ENCODE measurements around the gene MGAT5.

MGAT5 gene

GRCh38 chr2:134379293-134379692 is 125.4 kb downstream of the MGAT5 start:
- no peaks in the 10 kb centered on the region for H4K20me1 ChIP-seq (ENCODE audit: insufficient read depth, low read length)
- H3K27ac ChIP-seq (ENCODE audit: low read depth, low read length, poor library complexity, severe bottlenecking) = no peak overlapping the region
- no peaks in the 10 kb centered on the region for H3K9me2 ChIP-seq (ENCODE audit: low read depth, low read length)
- H2AFZ ChIP-seq (ENCODE audit: low read length) = no peak overlapping the region
- no peaks in the 10 kb centered on the region for H3K79me2 ChIP-seq (ENCODE audit: insufficient read depth, low read length)
- H3K9me3 ChIP-seq (ENCODE audit: low read length) = no peaks in the 10 kb centered on the region
- no peaks in the 10 kb centered on the region for H3K27me3 ChIP-seq (ENCODE audit: insufficient read depth, low read length)
- H3K9ac ChIP-seq (ENCODE audit: low read length) = no peak overlapping the region
- no peaks in the 10 kb centered on the region for H3K4me1 ChIP-seq (ENCODE audit: insufficient read depth, low read length, severe bottlenecking)
- no peak overlapping the region for H3K4me2 ChIP-seq (ENCODE audit: low read length)
- TF ChIP-seq CTCF (IDR thresholded peaks at IDR 0.05; ENCODE audit: low read length) = no peak
- H3F3A ChIP-seq (ENCODE audit: insufficient read depth, low read length) = no peaks in the 10 kb centered on the region
- peaks cover 71% of the 10 kb centered on the region for H3K36me3 ChIP-seq (ENCODE audit: insufficient read depth, low read length)
- H3K4me3 ChIP-seq (ENCODE audit: low read depth, low read length, poor library complexity, severe bottlenecking) = no peak overlapping the region

- no peak overlapping the region for H3K4me3 ChIP-seq (ENCODE audit: low read depth, low read length, poor library complexity, severe bottlenecking)
- no peaks in the 10 kb centered on the region for H3K9me3 ChIP-seq (ENCODE audit: low read length)
- H3K27ac ChIP-seq (ENCODE audit: low read depth, low read length, poor library complexity, severe bottlenecking) = no peak overlapping the region
- H3K4me1 ChIP-seq (ENCODE audit: insufficient read depth, low read length, severe bottlenecking) = no peaks in the 10 kb centered on the region
- no peaks in the 10 kb centered on the region for H3K79me2 ChIP-seq (ENCODE audit: insufficient read depth, low read length)
- H3K36me3 ChIP-seq (ENCODE audit: insufficient read depth, low read length) = peaks cover 72% of the 10 kb centered on the region
- no peaks in the 10 kb centered on the region for H3K27me3 ChIP-seq (ENCODE audit: insufficient read depth, low read length)
- H3F3A ChIP-seq (ENCODE audit: insufficient read depth, low read length) = no peaks in the 10 kb centered on the region
- no peak overlapping the region for H3K9ac ChIP-seq (ENCODE audit: low read length)
- no peaks in the 10 kb centered on the region for H3K9me2 ChIP-seq (ENCODE audit: low read depth, low read length)
- TF ChIP-seq EZH2 (IDR thresholded peaks at IDR 0.05; ENCODE audit: borderline replicate concordance, low read length) = no peak
- TF ChIP-seq CTCF (IDR thresholded peaks at IDR 0.05; ENCODE audit: low read length) = no peak
- no peak overlapping the region for H2AFZ ChIP-seq (ENCODE audit: low read length)
- no peak overlapping the region for H3K4me2 ChIP-seq (ENCODE audit: low read length)
- H4K20me1 ChIP-seq (ENCODE audit: insufficient read depth, low read length) = no peaks in the 10 kb centered on the region
These were observed 125.8 kb downstream of the MGAT5 start for GRCh38 chr2:134379722-134380121.

- no peak overlapping the region for H3K4me3 ChIP-seq (ENCODE audit: low read depth, low read length, poor library complexity, severe bottlenecking)
- TF ChIP-seq CTCF (IDR thresholded peaks at IDR 0.05; ENCODE audit: low read length) = no peak
- no peak for TF ChIP-seq EZH2 (IDR thresholded peaks at IDR 0.05; ENCODE audit: borderline replicate concordance, low read length)
- no peaks in the 10 kb centered on the region for H3K79me2 ChIP-seq (ENCODE audit: insufficient read depth, low read length)
- H3K27ac ChIP-seq (ENCODE audit: low read depth, low read length, poor library complexity, severe bottlenecking) = no peak overlapping the region
- no peaks in the 10 kb centered on the region for H3K4me1 ChIP-seq (ENCODE audit: insufficient read depth, low read length, severe bottlenecking)
- no peaks in the 10 kb centered on the region for H3K27me3 ChIP-seq (ENCODE audit: insufficient read depth, low read length)
- no peaks in the 10 kb centered on the region for H3K9me2 ChIP-seq (ENCODE audit: low read depth, low read length)
- no peak overlapping the region for H3K9ac ChIP-seq (ENCODE audit: low read length)
- no peaks in the 10 kb centered on the region for H3F3A ChIP-seq (ENCODE audit: insufficient read depth, low read length)
- no peaks in the 10 kb centered on the region for H4K20me1 ChIP-seq (ENCODE audit: insufficient read depth, low read length)
- H2AFZ ChIP-seq (ENCODE audit: low read length) = no peak overlapping the region
- H3K9me3 ChIP-seq (ENCODE audit: low read length) = no peaks in the 10 kb centered on the region
- H3K36me3 ChIP-seq (ENCODE audit: insufficient read depth, low read length) = peaks cover 71% of the 10 kb centered on the region
- H3K4me2 ChIP-seq (ENCODE audit: low read length) = no peak overlapping the region
These were observed 127.3 kb downstream of the MGAT5 start for GRCh38 chr2:134381141-134381540.
